NB4 (cell line): ENCODE data around the gene ACSBG1.

ENCODE experiments used
- CTCF ChIP-seq: IDR thresholded peaks from one replicate; pipeline ENCODE4 v1.5.1; 2012; ENCODE audit warnings: low read depth, low read length
- MYC ChIP-seq: IDR thresholded peaks from 2 replicates; pipeline ENCODE4 v1.6.1; 2011; ENCODE audit warnings: low read depth, low read length
- POLR2A ChIP-seq: IDR thresholded peaks from 2 replicates; pipeline ENCODE4 v1.6.1; 2011; ENCODE audit warnings: mild to moderate bottlenecking; ENCODE audit not compliant: insufficient read length; ENCODE audit errors: extremely low read depth
- TF ChIP-seq, protein P1 (sequence below): IDR thresholded peaks from 2 replicates; pipeline ENCODE4 v1.6.1; 2011; ENCODE audit warnings: low read depth, low read length

DNA sequence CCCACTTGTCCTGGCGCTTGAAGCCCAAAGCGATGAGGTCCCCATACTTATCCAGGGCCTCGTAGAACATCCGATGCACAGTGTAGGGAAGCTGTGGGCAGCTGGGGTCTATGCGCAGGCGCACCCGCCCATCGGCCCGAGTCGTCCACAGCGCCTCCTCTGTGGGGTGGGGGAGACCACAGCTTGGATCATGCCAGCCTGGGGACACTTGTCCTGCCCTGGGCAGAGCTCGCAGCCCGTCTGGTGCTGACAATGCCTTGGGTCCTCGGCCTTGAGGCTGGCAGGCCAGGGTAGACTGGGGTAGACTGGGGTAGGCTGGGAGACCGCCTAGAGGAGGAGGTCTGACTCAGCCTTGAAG is 39.8 kb downstream of the ACSBG1 start:
- TF ChIP-seq POLR2A (no peak), CTCF (no peak), MYC (no peak)
- TF ChIP-seq, protein P1, sequence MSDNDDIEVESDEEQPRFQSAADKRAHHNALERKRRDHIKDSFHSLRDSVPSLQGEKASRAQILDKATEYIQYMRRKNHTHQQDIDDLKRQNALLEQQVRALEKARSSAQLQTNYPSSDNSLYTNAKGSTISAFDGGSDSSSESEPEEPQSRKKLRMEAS, result no peak
